ENCODE data around the gene LTBP1.
"Not testable (repeated sequence)": the region's sequence is repeated elsewhere in the genome, so short reads cannot be mapped to it uniquely, and the experiment has no call there.

The LTBP1 gene
- total RNA-seq = 0 to 0.15 (median 0) reads per million in 4 donors

DNA sequence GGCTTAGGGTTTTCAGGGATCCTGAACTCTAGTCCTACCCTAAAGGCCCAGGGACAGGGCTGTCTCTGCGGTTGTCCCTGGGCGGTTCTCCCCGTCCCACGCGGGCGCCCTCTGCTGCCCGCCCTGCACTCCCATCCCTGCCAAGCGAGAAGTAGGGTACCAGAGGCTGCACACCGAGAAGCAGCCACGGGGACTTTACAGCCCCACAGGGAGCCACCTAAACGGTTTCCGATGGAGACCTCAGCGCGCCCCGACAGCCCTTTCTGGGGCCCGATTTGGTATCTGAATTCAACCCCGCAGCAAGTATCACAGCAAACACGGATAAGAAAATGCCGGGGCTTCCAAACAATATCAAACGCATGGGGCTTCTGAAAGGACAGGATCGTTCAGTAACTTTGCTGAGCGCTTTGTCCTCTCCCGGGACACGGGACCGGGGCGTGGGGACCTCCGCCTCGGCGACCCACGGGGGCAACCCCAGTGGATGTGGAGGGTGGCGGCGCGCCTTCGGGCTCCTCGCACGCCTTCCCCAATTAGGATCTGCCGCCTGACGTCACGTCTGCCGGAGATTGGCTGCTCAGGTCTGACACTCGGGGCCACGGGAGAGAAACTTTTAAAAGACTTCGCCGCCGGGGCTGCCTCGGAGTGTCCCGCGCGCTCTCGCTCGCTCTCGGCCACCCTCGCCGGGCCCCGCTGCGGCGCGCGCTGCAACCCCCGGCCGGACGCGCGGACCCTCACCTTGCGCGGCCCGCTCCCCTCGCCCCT is at the start of gene LTBP1:
Gene LTBP1 (plus strand): TSS at position 640 of the 762 bp plus-strand sequence. CDS start 372 bp downstream, outside the sequence.
- DNase-seq = peak; percentile 16 to 68 (median 32)

DNA sequence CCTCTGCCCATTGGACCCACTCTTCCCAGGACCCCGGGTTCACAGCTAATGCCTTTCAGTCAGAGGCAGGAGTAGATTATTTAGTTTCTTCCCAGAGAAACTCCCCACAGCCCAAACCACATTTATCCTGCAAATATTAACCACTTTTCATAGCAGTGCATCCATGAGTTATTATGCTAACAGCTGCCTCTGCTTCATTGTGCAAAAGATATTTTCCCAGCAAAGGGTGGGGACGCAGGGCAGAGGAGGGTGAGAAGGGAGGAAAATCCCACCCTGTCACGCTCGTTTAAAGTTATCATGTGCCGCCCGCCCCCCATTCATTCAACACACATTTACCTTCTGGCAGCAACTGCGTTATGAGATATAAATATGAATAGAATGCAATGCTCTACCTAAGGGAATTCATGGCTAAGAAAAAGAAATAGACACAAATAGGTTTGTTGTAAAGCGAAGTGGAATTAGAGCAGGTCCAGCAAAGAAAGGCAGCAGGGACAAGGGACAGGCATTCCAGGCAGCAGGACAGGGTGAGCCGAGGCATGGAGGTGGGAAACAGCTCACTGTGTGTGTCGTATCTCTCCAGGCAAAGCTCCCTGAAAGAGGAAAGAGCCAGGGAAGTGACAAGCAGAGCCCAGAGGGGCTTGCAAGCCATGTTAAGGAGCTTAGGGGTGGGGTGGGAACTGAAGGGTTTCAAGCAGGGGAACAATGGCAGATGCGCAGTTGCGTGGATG is 46.3 kb upstream of the LTBP1 start:
- no peak for DNase-seq

DNA sequence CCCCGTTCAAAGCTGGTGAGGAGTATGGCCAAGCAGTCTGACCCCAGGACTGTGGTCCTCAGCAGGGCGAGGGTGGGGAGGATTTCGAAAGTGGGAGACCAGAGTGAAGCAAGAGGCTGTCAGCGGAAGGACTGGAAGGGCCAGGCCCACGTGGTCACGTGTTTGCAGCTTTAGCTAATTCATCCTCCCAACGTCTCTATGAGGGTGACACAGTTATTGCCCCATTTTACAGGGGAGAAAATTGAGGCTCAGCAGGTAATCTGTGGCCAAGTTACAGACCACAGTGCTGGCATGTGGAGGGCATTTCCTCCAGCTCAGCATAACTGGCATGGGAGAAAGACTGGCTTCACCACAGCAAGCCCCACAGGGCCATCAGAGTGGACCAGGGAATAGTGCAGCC is 45.4 kb upstream of the LTBP1 start:
- no peak for DNase-seq

- DNase-seq = no peak
Measured at GRCh38 chr2:32902174-32902573, 44.6 kb upstream of the LTBP1 start.

DNA sequence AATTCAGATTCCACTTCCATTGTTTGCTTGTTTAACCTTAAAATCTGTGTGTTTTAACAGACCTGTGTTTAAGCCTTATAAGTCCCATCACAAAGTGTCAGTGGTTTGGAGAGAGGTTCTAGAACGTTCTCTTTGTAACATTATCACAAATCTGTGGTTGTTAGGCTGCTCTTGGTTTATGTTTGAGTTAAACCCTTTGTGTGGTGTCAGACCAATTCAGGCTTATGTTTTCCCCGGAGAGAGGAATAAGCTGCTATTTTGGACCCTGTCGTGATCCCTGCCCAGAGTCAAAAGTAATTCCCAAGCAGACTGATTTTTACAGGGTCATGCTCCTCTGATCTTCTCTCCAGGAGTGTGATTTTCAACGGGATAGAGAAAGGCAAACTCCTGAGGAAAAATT is 43.8 kb upstream of the LTBP1 start:
- no peak for DNase-seq

DNA sequence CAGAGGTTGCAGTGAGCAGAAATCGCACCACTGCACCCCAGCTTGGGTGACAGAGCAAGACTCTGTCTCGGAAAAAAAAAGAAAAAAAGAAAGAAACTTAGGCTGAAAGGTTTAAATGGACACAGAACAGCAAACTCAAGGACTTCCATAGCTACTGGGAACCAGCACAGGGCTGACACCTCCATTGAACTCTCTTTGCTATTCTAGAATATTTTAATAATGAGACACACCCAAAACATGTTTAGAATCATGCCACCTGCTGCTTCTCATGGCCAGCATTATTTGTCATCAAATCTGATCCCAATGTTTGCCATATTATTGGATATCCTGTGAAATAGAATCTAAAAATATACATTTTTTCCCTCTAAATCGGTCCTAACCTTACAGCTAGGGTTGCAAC is 42.7 kb upstream of the LTBP1 start:
- DNase-seq = no peak

DNA sequence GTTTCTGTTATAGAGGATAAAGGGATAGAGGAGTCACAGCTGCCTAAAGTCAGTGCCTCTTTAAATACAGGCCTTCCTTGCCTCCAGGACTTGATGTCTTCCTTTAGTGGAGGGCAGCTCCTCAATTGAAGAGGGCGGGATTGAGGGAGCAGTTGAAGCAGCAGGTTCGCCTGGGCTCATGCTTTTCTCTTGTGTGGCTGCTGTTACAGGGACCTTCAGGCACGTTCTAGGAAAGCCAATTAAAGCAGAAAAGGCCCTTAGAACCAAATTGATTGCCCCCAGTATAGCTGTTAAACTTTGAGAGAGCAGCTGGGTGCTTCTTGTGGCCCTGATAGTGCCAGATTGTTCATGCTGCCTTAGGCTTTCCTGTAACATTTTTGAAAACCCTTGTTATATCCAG is 42.0 kb upstream of the LTBP1 start:
- DNase-seq = no peak

- DNase-seq = no peak
Measured at GRCh38 chr2:32905270-32905669, 41.5 kb upstream of the LTBP1 start.

- DNase-seq = no peak
Measured at GRCh38 chr2:32910883-32911598, 35.7 kb upstream of the LTBP1 start.

- DNase-seq = no peak
Measured at GRCh38 chr2:32915694-32916093, 31.1 kb upstream of the LTBP1 start.

GRCh38 chr2:32918774-32919173 is 28.0 kb upstream of the LTBP1 start:
- DNase-seq = no peak

GRCh38 chr2:32919901-32920300 is 26.9 kb upstream of the LTBP1 start:
- DNase-seq = not testable (repeated sequence)

- not testable (repeated sequence) for DNase-seq
Measured at GRCh38 chr2:32921486-32921885, 25.3 kb upstream of the LTBP1 start.

DNA sequence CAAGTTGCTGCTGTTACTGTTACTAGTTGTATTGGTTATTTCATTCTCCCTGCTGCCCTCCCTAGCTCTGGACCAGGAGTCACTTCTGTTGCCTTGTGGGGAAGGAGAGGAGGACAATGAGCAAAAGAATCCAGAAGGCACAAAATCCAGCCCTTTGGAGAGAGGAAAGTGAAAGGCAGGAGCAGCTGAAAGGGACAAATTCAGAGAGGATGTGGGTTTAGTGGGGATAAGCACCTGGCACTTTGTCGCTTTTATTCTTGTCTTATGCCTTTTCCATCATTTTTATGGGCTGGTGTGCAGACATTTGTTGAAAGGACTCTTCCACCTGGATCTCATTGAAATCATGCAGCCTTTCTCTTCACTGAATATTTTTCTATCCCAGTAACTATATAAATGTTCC is 24.3 kb upstream of the LTBP1 start:
- DNase-seq = no peak

- no peak for DNase-seq
Measured at GRCh38 chr2:32923109-32923508, 23.6 kb upstream of the LTBP1 start.

GRCh38 chr2:32925283-32925815 is 21.4 kb upstream of the LTBP1 start:
- DNase-seq = no peak

DNA sequence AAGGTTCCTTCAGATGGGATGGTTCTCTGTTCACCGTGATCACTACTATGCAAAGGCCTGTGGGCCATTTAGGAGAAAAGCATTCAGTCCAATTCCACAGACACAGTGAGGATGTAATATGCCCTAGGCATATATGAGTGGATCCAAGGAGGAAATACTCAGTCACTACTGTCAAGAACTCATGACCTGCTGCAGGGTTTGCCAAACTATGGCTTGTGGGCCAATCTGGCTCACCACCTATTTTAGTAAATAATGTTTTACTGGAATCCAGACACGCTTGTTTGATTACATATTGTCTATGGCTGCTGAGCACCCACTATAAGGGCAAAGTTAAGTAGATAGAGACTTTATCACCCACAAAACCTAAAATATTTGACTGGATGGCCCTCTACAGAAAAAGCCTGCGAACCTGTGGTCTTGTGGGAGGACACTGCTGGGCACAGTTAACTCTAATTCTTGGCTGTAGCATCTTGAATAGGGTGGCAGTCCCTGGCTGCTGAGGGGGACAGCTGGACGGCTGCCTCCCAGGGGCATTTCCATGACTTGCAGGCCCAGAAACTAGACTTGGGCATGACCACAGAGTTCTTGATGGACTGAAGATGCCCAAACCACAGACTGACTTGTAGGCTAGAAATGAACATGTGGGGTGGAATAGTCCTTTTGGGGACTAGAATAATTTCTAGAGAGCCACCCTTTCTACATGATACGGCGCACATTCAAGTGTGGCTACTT is 20.6 kb upstream of the LTBP1 start:
- DNase-seq = no peak

DNA sequence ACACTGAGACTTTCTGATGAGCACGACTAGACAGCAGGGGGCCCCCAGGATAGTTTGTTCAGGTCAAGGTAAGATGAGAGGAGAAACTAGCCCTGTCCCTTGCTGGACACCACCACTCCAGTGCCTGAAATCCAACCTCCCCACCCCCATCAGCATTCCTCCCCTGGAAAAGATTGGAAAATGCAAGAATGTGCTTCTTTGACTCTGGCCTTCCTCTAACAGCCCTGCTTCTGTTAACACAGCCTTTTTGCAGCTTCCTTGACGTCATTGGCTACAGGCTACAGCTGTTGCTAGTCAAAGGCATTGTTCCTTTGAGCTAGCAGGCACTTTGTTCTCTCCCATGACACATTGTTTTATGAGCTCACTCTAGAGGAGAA is 20.1 kb upstream of the LTBP1 start:
- DNase-seq = no peak

- no peak for DNase-seq
Measured at GRCh38 chr2:32930436-32930835, 16.3 kb upstream of the LTBP1 start.

- DNase-seq = no peak
Measured at GRCh38 chr2:32931519-32931918, 15.2 kb upstream of the LTBP1 start.

- no peak for DNase-seq
Measured at GRCh38 chr2:32931945-32932709, 14.6 kb upstream of the LTBP1 start.
